HepG2 (cell line): ENCODE data around the gene MAMDC2. TPM values are rescaled to one million over a fixed set of nuclear protein-coding genes. Genes with fewer than 3 reads are reported as not detected.

Experiments used
- ATAC-seq: fragments of 200-7000 bp; cut with Tn5 transposase; 3 replicates; pipeline ENCODE4 v1.9.1; 2020; ENCODE audit warnings: mild to moderate bottlenecking, moderate library complexity
- BruUV-seq: library from RNA; stranded (reverse); fragments of 400-500 nt; replicated peaks from 2 replicates; lab custom pipeline; 2021; lab: Mats Ljungman, UMichigan
- CTCF ChIA-PET: fragments of 300-600 bp; formaldehyde crosslinking; extraction: SDS; loops from one replicate; lab custom pipeline; 2021; ENCODE audit warnings: low total read pairs, inconsistent platforms, low intra/inter-chr PET ratio; lab: Yijun Ruan, JAX
- POLR2A ChIA-PET: fragments of 350-600 bp; sonication (Branson Sonifier 250); formaldehyde crosslinking; loops from one replicate; lab custom pipeline; 2020; ENCODE audit warnings: antibody characterized with exemption, inconsistent platforms; lab: Yijun Ruan, JAX
- DNase-seq: peaks from one replicate; pipeline ENCODE4 v3.0.0-alpha.2; 2015; ENCODE audit warnings: low spot score
- FAIRE-seq: peaks from 3 replicates; lab custom pipeline; 2011; peaks lifted over from hg19 to GRCh38; lab: Jason Lieb, UNC
- H2AFZ ChIP-seq: one replicate; pipeline ENCODE4 v1.6.1; 2011; ENCODE audit warnings: low read length, inconsistent platforms
- H3K27ac ChIP-seq: fragments of 300-600 bp; 3 replicates; pipeline ENCODE4 v1.8.0; 2011; ENCODE audit warnings: mixed run types, mild to moderate bottlenecking, mixed read lengths, low read length, inconsistent platforms; ENCODE audit not compliant: insufficient read depth; ENCODE audit errors: extremely low read length
- H3K27me3 ChIP-seq, 2 experiments: fragments of 200-600 bp in 1 of 2; 2 replicates in 1 of 2; 3 replicates in 1 of 2; pipeline versions ENCODE4 v1.6.0 to v1.8.0; 2011; ENCODE audit warnings: low read length in 2 of 2, mild to moderate bottlenecking in 2 of 2, moderate library complexity in 2 of 2, inconsistent platforms in 1 of 2; ENCODE audit not compliant: insufficient read depth in 2 of 2, control insufficient read depth in 1 of 2
- H3K36me3 ChIP-seq, 2 experiments: fragments of 200-600 bp in 1 of 2; replicated peaks in 1 of 2; 2 replicates in 1 of 2; 3 replicates in 1 of 2; pipeline versions ENCODE4 v1.5.1 to v1.8.0; 2011; ENCODE audit warnings: low read length in 2 of 2, inconsistent platforms in 1 of 2; ENCODE audit not compliant: insufficient read depth in 2 of 2, control insufficient read depth in 1 of 2
- H3K4me1 ChIP-seq: 2 replicates; pipeline ENCODE4 v1.5.1; 2012; ENCODE audit warnings: low read length, inconsistent platforms; ENCODE audit not compliant: insufficient read depth
- H3K4me2 ChIP-seq: 2 replicates; pipeline ENCODE4 v1.6.0; 2011; ENCODE audit warnings: low read depth, low read length, inconsistent platforms
- H3K4me3 ChIP-seq, 3 experiments: fragments of 200-600 bp in 1 of 3; sonication (generic), shearing (Covaris generic) in 1 of 3; replicated peaks in 1 of 3; 2 replicates each; pipeline ENCODE4 v1.5.1; 2011 to 2016; ENCODE audit warnings: low read length in 3 of 3, inconsistent platforms in 2 of 3, low read depth in 2 of 3, mild to moderate bottlenecking in 2 of 3, control low read depth in 1 of 3, mixed read lengths in 1 of 3; ENCODE audit not compliant: insufficient read depth in 1 of 3
- H3K79me2 ChIP-seq: one replicate; pipeline ENCODE4 v1.6.1; 2011; ENCODE audit warnings: low read length, inconsistent platforms; ENCODE audit not compliant: insufficient read depth
- H3K9ac ChIP-seq: 2 replicates; pipeline ENCODE4 v1.6.0; 2011; ENCODE audit warnings: mild to moderate bottlenecking, low read depth, low read length, inconsistent platforms; ENCODE audit not compliant: insufficient read depth
- H3K9me3 ChIP-seq: 2 replicates; pipeline ENCODE4 v1.5.1; 2012; ENCODE audit warnings: mild to moderate bottlenecking, low read length
- H4K20me1 ChIP-seq: 2 replicates; pipeline ENCODE4 v1.6.0; 2011; ENCODE audit warnings: inconsistent platforms, mild to moderate bottlenecking, low read length, moderate library complexity; ENCODE audit not compliant: insufficient read depth
- HNF1A ChIP-seq, 2 experiments: sonication (generic) in 1 of 2; formaldehyde crosslinking in 1 of 2; IDR thresholded peaks; 2 replicates each; pipeline versions ENCODE4 v1.4.0 to v1.6.1; 2016 to 2020; ENCODE audit warnings: borderline replicate concordance in 1 of 2, low read depth in 1 of 2, mild to moderate bottlenecking in 1 of 2, missing genetic modification reagents in 1 of 2
- MLX ChIP-seq: IDR thresholded peaks from 2 replicates; pipeline ENCODE4 v1.6.1; 2016
- NKX3-1 ChIP-seq: sonication (generic); formaldehyde crosslinking; IDR thresholded peaks from 2 replicates; pipeline ENCODE4 v1.5.0; 2020; ENCODE audit warnings: missing genetic modification reagents
- SCMH1 ChIP-seq: sonication (generic); formaldehyde crosslinking; IDR thresholded peaks from 2 replicates; pipeline ENCODE4 v1.9.0; 2021; ENCODE audit warnings: missing genetic modification reagents, mild to moderate bottlenecking, borderline replicate concordance
- SRSF1 ChIP-seq: fragments of 200-400 bp; formaldehyde crosslinking; optimal IDR thresholded peaks from 2 replicates; pipeline ENCODE3; 2017; ENCODE audit warnings: mild to moderate bottlenecking, low read depth, low read length, moderate library complexity
- ZBTB46 ChIP-seq: sonication (generic); formaldehyde crosslinking; IDR thresholded peaks from 2 replicates; pipeline ENCODE4 v1.4.0; 2020; ENCODE audit warnings: mild to moderate bottlenecking, missing genetic modification reagents, borderline replicate concordance
- ZMAT3 ChIP-seq: sonication (generic); formaldehyde crosslinking; conservative IDR thresholded peaks from 2 replicates; pipeline ENCODE4 v1.7.0; 2021; ENCODE audit warnings: missing genetic modification reagents
- ZNF333 ChIP-seq: sonication (generic); formaldehyde crosslinking; IDR thresholded peaks from 2 replicates; pipeline ENCODE4 v1.4.0; 2020; ENCODE audit warnings: mild to moderate bottlenecking, missing genetic modification reagents, borderline replicate concordance
- WGBS: methylation state at CpG from one replicate; pipeline ENCODE4 v1.1.6; 2017; ENCODE audit warnings: low lambda C conversion rate; 5-methylcytosine and 5-hydroxymethylcytosine counted together
- in situ Hi-C: cut with HindIII; loops from 2 replicates; pipeline ENCODE4 v1.10.0; 2017; ENCODE audit warnings: low pct_unique_long_range_greater_than_20kb; ENCODE audit not compliant: extremely low pct_ligation_motif_present
- intact Hi-C: fragments of 100-400 bp; cut with micrococcal nuclease; formaldehyde crosslinking; loops from one replicate; pipeline ENCODE4 v1.10.0; 2022; ENCODE audit not compliant: unreplicated experiment
- polyA plus RNA-seq, 8 experiments: library from polyadenylated mRNA; depleted of rRNA in 3 of 8; stranded (reverse) in 7 of 8; unstranded in 1 of 8; fragments of >200 nt; fragmentation: Illumina TruSeq in 4 of 8; extraction: Trizol in 4 of 8; gene quantifications; 2 replicates each; pipeline versions ENCODE4 v1.2.1 to v1.2.3, GENCODE V29; 2011 to 2016; ENCODE audit warnings: low read depth in 4 of 8, missing spikeins in 1 of 8, mixed read lengths in 1 of 8; ENCODE audit not compliant: insufficient read depth in 1 of 8
- total RNA-seq, 5 experiments: library from RNA; depleted of rRNA; stranded (reverse); fragments of >200 nt; fragmentation: Illumina TruSeq; extraction: Trizol; gene quantifications; 2 replicates each; pipeline ENCODE4 v1.2.3, GENCODE V29; 2016; ENCODE audit warnings: low read depth in 1 of 5

MAMDC2 gene
- total and polyA plus RNA-seq, 2 of the 13 experiments (the other 11 are each of a cell fraction or from before 2014, with no cell fraction given): not detected

- no TSS peak for BruUV-seq
- CTCF ChIA-PET: no interaction called here
Observed at GRCh38 chr9:70091572-70091971, 47.9 kb downstream of the MAMDC2 start.

GRCh38 chr9:70092190-70092589, 48.5 kb downstream of the MAMDC2 start:
- intact Hi-C loops: no loop called here
- BruUV-seq: no TSS peak
- TF ChIP-seq SCMH1 (no peak), ZNF333 (CRISPR knock-in tag) (no peak), MLX (no peak), HNF1A (IDR thresholded peaks at IDR 0.05; ENCODE audit: low read depth) (no peak), HNF1A (CRISPR knock-in tag; IDR thresholded peaks at IDR 0.05; ENCODE audit: borderline replicate concordance) (no peak), ZBTB46 (CRISPR knock-in tag) (no peak), NKX3-1 (CRISPR knock-in tag) (no peak)

More at GRCh38 chr9:70091572-70091971, 47.9 kb downstream of the MAMDC2 start:
- FAIRE-seq (no peak), ATAC-seq (no peak), DNase-seq (no peak)
- Histone ChIP-seq H3K27ac (no peak overlapping the region), H4K20me1 (no peaks in the 10 kb centered on the region), H3K4me3 (no peak overlapping the region), H3K36me3 (no peaks in the 10 kb centered on the region), H3K4me2 (no peak overlapping the region), H3K9me3 (no peaks in the 10 kb centered on the region), H3K9ac (no peak overlapping the region), H3K27me3 (no peaks in the 10 kb centered on the region), H3K79me2 (no peaks in the 10 kb centered on the region), H2AFZ (no peak overlapping the region), H3K4me1 (no peaks in the 10 kb centered on the region)
- in situ Hi-C loops (no loop called here), intact Hi-C loops (no loop called here)
- POLR2A ChIA-PET: no interaction called here
- TF ChIP-seq ZMAT3 (CRISPR knock-in tag) (no peak), SRSF1 (no peak)
- 28% methylated on average over 5 of the region's 5 CpGs for WGBS

More at GRCh38 chr9:70092190-70092589, 48.5 kb downstream of the MAMDC2 start:
- no peak for FAIRE-seq
- Histone ChIP-seq H3K4me2 (no peak overlapping the region), H2AFZ (no peak overlapping the region), H3K27ac (no peak overlapping the region), H4K20me1 (no peaks in the 10 kb centered on the region), H3K9ac (no peak overlapping the region), H3K36me3 (no peaks in the 10 kb centered on the region), H3K79me2 (no peaks in the 10 kb centered on the region), H3K4me3 (no peak overlapping the region), H3K9me3 (no peaks in the 10 kb centered on the region), H3K27me3 (peaks cover 0 to 1% of the 10 kb centered on the region in 2 experiments; a peak in 1 of 5 replicates), H3K4me1 (no peaks in the 10 kb centered on the region)
- ChIA-PET CTCF (no interaction called here), POLR2A (no interaction called here)
- in situ Hi-C loops: no loop called here
- WGBS: 2% methylated on average over 2 of the region's 2 CpGs
- no peak for DNase-seq
- ATAC-seq: no peak
